ENCODE measurements around the gene MAGOH. TPM values are rescaled to one million over a fixed set of nuclear protein-coding genes. Genes with fewer than 3 reads are reported as not detected.

Gene MAGOH
- total and polyA plus RNA-seq, 2 donors (not counting 3 experiments of a cell fraction or from before 2014, with no cell fraction given), result 25.9 to 60.1 TPM

GRCh38 chr1:53241828-53242227 lies 3.5 kb upstream of the MAGOH start:
- dilution Hi-C loops (cut with MboI; ENCODE audit: extremely low pct_ligation_motif_present, low sequenced_read_pairs) (no loop called here), intact Hi-C loops (cut with micrococcal nuclease) (no loop called here)
- Histone ChIP-seq H3K36me3 (ENCODE audit: control insufficient read depth in 2 of 2, extremely low read depth in 1 of 2, insufficient read depth in 2 of 2, low read length in 2 of 2) (peaks cover 0 to 7% of the 10 kb centered on the region in 2 experiments), H3K4me3 (replicated peaks in 1 of 3; ENCODE audit: insufficient read depth in 1 of 3, low read depth in 1 of 3, low read length in 3 of 3) (no peak overlapping the region), H3K9me3 (replicated peaks; ENCODE audit: control insufficient read depth, insufficient read depth, low read length) (no peaks in the 10 kb centered on the region), H3K4me1 (ENCODE audit: control insufficient read depth, extremely low read depth, insufficient read depth, low read length) (peaks cover 12% of the 10 kb centered on the region), H3K27ac (ENCODE audit: insufficient read depth, low read depth, low read length) (no peak overlapping the region), H3K9me1 (replicated peaks; ENCODE audit: control insufficient read depth, extremely low read depth, insufficient read depth, low read length) (no peaks in the 10 kb centered on the region), H3K9ac (replicated peaks; ENCODE audit: extremely low read depth, insufficient read depth, low read length) (no peak overlapping the region), H2AFZ (ENCODE audit: low read depth, low read length) (no peak overlapping the region), H3K4me2 (ENCODE audit: insufficient read depth, low read length) (no peak overlapping the region), H4K20me1 (replicated peaks; ENCODE audit: control insufficient read depth, extremely low read depth, insufficient read depth, low read length) (no peaks in the 10 kb centered on the region), H3K27me3 (ENCODE audit: control insufficient read depth in 2 of 2, insufficient read depth in 2 of 2, low read length in 2 of 2) (no peaks in the 10 kb centered on the region), H3K79me2 (ENCODE audit: control insufficient read depth, insufficient read depth, low read length) (peaks cover 15% of the 10 kb centered on the region)
- FAIRE-seq (no peak), DNase-seq (ENCODE audit: low read depth, low spot score) (no peak)
- POLR2A ChIA-PET, result no interaction called here
- no TSS peak for BruUV-seq (replicated peaks)
- TF ChIP-seq POLR2A (IDR thresholded peaks at IDR 0.05; ENCODE audit: low read depth, low read length) (no peak), MAX (IDR thresholded peaks at IDR 0.05; ENCODE audit: insufficient read depth, insufficient read length) (no peak), CTCF (IDR thresholded peaks at IDR 0.05; ENCODE audit: extremely low read depth in 1 of 2, insufficient read depth in 1 of 2, low read depth in 1 of 2, low read length in 2 of 2) (no peak), FOS (IDR thresholded peaks at IDR 0.05; ENCODE audit: borderline replicate concordance, insufficient read depth, low read length) (no peak), POLR2AphosphoS5 (IDR thresholded peaks at IDR 0.05; ENCODE audit: insufficient read depth, low read depth, low read length) (no peak), EZH2 (IDR thresholded peaks at IDR 0.05; ENCODE audit: borderline replicate concordance, low read depth, low read length, severe bottlenecking) (no peak)
- CTCF ChIA-PET, result no interaction called here
